Raji (cell line): ENCODE data around the gene SCN5A.

Experiments used
- POLR2A ChIP-seq: IDR thresholded peaks from 2 replicates; pipeline ENCODE4 v1.6.1; 2011; ENCODE audit warnings: low read depth, low read length, control low read depth; ENCODE audit not compliant: insufficient read depth

Gene SCN5A

DNA sequence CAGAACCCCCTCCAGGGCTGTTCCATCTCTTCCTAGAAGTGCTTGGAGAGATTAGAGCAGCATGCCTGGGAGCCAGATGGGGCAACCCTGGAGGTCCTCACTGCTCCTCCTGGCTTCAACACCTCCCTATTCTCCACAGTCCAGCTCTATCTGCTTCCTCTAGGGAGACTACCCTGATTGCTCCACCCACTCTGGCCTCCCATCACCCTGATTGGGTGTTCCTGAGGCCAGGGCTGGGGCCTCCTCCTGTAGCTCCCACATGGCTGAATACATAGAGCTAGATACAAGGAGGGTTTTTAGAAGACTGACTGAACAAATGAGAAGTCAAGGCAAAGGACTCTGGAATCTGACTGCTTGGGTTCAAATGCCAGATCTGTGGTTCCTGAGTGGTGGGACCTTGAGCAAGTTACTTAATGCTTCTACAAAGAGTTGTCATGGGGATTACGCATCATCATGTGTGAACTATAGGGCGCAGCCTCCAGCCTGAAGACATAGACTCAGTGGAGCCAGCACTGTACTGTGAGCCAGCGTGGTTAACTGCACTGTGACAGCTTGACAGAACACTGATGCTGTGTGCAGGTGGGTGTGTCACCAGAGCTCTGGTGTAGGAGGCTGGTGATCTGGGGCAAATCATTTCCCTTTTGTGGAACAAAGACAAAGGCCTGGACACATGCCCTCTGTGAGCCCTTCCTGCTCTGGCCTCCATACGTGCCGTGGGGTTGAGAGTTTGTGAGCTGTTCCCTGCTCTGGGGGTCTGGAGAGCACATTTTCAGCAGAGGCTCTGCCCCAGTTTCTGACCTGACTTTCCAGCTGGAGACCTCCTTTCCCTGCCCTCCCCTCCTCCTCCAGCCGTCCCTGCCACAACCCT lies 74.8 kb downstream of the SCN5A start:
- TF ChIP-seq POLR2A, result no peak

DNA sequence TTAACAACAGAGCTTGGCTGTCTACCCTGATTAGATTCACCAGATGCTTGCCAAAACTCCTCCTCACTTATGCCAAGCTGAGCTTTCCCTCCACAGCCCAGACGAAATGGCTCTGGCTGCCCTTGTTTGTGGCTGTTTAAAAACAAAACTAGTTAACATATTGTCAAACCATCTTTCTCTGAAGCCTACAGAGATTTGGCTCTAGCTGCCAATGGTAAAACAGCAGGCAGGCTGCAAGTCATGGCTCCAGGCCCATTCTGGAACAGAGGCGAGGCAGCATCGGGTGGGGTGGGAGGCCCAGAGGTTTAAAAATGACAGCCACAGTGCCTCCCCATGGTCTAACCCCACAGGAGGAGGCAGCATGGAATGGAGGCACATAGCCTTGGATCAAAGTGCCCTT lies 75.9 kb downstream of the SCN5A start:
- TF ChIP-seq POLR2A, result no peak

DNA sequence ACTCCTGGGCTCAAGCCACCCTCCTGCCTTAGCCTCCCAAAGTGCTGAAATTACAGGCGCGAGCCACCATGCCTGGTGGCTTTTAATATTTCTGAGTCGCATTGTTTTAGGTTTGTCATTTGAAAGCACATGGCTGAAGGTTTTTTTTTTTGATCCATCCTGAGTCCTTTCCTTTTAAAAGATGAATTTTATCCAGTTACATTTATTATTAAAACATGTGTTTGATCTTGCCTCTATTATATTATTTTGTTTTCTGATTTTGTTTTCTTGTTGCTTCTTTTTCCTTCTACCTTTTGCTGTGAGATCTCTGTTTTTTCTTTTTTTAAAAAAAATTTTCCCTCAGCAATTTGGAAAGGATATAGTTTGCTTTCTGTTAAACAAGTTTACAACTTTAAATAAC lies 76.4 kb downstream of the SCN5A start:
- no peak for TF ChIP-seq POLR2A

DNA sequence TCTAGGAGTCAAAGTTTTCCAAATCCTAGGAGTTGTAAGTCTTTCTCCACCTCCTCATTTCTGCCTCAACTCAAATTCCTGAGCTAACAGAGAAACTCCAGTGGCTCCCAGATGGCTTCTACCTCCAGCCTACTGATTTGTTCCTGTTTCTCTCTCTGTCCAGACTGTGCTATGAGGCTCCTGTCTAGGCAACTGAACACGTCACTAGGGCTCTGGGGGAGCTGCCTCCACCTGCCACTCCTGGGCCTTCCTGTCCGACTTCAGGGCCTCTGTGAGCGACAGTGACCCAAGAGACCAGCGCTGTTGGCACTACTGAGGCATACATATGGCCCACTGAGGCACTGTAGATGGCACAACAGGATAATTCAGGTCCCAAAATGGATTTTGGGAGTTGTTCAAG lies 82.0 kb downstream of the SCN5A start:
- TF ChIP-seq POLR2A, result no peak

DNA sequence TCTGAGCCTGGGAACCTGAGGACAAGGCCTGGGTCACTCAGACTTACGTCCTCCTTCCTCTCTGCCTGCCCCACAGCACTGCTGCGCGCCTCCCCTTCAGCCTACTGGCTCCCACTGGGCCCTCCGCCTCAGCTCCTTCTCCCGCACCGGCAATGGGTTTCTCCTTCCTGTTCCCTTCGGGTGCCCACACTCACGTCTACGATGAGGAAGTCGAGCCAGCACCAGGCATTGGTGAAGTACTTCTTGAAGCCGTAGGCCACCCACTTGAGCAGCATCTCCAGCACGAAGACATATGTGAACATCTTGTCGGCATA lies 83.3 kb downstream of the SCN5A start:
- TF ChIP-seq POLR2A, result no peak

DNA sequence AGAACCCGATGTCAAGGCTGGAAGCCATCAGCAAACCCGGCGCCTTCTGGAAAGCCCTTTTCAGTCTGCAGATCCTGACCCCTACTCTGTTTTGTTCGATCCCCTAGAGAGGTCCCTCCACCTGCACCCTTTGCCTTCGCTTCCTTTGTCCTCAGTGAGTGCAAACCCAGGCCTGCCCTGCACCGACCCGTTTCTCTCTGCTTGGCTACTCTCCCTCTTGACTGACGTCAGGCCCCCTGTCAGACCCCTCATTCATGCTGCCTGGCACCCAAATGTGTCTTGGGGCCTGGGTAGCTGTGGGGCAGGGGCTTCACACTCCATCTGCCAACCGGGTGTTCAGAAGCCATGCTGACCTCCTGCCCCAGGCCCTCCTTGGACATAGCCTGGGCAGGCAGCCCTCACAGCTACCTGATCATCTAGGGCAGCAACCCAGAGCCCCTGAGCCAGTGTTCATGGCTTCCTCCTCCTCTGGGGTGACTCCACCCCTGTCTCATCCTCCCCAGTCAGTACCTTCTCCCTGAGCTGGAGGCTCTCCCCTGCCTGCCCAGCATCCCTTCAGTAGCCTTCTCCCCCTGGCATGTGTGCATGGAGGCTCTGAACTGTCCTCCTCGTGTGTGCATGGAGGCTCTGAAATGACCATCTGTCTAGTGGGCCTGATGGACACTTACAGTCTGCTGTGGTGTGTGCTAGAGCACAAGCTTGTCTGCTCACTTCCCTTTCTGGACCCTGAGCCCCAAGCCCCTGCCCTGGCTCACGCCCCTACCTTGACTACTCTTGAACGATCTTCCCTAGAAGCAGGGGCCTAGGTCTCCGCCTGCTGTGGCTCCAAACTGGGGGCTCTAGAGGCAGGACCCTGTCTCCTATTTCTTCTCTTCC lies 83.9 kb downstream of the SCN5A start:
- TF ChIP-seq POLR2A, result no peak

DNA sequence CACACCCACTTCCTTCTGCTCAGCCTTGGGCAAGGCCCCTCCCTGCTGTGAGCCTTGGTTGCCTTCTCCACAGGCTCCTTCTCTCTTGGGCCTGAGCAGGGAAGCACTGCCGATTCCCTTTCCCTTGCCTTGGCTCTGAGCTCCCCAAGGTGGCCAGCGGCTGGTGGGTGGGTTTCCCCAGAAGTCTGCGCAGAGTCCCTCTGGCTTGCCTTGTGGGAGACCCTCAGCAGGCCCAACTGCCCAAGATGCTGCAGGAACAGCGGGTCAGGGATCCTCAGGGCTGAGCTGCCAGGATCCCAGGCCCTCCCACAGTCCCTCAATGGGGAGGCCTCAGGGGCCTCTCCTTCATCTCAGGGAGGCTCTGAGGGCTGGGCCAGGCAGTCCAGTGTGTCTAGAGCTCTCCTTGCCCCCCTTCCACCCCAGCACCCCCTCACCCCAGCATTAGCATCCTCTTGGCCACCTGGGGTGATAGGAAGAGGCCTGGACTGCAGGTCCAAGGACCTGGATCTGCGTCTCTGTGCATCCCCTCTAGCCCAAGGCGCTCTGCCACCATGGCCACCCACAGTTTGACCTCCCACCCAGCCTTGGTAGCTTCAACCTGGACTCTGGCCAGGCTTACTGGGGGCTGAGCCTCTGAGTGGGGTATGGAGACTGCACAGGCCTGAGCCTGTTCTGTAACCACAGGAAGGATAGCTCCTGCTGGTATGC lies 84.7 kb downstream of the SCN5A start:
- TF ChIP-seq POLR2A, result no peak

DNA sequence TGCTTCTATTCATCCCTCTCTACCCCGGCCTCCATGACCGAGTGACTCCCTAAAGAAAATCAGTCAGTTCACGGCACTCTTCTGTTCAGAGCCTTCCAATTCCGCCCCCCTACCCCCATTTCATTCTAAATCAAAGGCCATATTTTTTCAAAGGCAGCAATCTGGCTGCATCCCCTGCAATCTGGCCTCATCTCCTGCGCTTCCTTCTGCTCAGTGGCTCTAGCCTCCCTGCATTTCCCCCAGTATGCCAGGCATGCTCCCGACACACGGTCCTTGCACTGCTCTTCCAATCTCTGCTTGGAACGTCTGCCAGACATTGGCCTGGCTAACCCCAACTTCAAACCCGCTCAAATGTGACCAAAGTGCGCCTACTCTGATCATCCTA lies 85.6 kb downstream of the SCN5A start:
- TF ChIP-seq POLR2A, result no peak

DNA sequence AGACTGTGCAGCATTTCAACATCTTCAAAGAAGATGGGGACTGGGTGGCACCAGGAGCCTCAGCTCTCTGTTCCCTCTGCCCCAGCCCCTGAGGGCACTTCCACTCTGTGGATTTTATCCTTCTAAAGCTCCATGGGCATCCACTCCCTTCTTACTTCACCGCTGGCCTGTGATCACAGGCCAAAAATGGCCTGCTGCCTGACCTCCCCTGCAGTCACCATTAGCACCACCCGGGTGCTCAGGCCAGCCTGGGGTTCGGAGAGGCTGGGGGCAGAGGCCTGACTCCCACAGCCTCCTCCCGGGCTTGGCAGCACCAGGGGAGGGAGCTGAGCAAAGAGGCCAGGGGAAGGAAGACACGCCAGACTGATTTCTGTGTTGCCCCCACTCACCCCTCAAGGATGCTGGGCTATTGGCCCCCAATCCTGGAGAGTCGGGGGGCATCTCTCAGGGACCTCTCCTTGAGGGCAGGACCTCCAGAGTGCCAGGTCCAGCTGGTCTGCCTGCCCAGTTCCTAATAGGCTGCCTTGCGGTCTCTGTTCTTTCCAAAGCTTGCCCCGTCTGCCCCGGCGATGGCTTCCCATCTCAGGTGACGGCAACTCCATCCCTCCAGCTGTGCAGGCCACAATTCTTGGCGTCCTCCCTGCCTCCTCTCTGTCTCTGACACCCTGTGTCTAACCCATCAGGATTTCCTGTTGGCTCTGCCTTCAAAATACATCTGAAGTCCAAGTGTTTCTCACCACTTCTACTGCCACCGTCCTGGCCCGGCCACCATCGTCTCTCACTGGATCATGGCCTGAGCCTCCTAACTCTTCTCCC lies 86.2 kb downstream of the SCN5A start:
- TF ChIP-seq POLR2A, result no peak

DNA sequence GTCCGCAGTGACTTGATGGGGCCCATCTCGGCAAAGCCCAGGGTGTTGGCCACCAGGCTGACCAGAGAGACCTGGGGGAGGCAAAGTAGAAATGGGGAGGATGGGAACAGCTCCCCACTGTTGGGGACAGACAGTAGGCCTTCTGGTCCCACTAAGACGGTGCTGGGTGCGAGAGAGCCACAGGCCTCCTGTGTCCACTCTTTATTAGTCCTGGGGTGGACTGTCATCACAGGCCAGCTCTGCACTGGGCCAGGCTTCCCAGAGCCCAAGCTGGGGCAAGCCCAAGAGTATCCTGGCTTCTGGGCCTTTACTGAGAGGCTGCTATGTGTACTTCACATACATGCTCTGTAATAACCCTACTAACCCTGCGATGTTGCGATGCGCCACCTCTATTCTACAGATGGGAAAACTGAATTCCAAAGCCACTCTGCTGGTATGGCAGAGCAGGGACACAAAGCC lies 87.0 kb downstream of the SCN5A start:
- no peak for TF ChIP-seq POLR2A

DNA sequence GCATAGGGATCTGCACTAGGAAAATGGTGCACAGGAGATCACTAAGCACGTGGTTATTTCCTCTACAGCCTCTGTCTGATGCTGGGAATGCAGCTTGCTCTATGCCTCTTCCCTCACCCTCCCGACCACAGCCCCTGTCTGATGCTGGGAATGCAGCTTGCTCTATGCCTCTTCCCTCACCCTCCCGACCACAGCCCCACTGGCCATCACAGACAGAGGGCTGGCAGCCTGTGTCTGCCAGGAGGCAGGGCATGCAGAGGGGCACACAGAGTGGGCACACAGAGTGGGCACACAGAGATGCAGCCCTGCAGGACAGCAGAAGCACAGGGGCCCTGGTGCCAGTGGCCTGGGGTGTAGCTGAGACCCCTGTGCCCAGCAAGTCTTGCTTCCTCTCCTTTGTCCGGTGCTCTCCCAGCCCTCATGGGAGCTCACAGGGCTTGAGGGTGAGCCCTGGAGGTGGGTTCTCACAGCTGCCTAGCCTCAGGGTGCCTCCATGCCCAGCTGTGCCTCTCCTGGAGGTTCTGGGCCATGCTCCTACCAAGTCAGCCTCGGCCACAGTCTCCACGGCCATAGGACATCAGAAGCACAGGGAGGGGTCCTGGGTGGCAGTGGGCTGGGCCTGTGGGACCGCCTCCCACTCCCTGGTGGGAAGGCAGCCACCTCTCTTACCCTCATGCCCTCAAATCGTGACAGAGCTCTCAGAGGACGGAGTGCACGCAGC lies 87.6 kb downstream of the SCN5A start:
- no peak for TF ChIP-seq POLR2A

DNA sequence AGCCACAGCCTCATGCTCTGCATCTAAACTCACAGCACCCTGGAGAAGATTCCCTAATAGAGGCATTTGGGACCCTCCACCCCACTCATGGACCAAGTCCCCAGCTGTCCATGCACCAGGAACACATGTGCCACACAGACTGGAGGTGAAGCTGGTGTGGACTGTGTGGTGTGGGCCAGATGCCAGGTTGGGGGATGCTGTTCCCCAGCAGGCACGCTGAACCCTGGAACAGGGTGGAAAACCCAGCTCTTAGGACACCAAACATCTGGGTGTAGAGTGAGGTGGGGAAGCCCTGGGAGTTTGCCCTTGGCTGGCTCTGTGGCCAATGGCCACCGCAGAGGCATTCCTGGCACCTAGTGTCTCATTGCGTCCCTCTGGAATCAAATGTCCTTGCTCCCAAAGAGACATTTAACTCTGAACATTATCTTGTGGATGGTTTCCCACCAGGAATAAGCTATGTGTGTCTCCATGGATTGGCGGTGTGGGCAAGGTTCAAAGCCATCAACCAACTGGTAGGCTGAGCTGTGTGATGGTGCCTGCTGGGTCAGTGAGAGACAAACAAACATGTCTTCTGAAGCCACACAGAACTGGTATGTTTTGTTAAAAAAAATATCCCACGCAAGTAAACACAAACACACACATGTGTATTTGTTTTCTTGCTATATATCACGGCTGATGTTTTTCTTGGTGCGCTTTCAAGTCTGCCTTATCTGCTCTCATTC lies 88.3 kb downstream of the SCN5A start:
- TF ChIP-seq POLR2A, result no peak

DNA sequence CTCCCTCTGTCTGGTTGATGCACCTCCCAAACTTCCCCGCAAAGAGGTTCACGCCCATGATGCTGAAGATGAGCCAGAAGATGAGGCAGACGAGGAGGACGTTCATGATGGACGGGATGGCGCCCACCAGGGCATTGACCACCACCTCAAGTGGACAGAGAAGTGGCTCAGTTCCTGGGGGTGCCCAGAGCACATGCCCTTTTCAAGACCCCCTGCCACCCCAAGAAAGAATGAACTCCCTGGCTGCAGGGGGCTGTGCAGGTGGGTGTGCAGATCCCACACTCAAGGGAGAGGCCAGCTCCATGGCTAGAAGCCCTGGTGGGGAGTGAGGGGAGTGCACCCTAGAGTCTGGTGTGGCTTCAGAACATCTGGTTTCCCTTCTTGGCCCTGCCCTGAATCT lies 89.2 kb downstream of the SCN5A start:
- TF ChIP-seq POLR2A, result no peak
